ENCODE results near the gene AQP3. TPM values are rescaled to one million over a fixed set of nuclear protein-coding genes. Genes with fewer than 3 reads are reported as not detected.

Gene AQP3
- total and polyA plus RNA-seq, 2 of the 8 experiments (the other 6 are each of a cell fraction or from before 2014, with no cell fraction given) = 2.6 to 7.6 TPM

DNA sequence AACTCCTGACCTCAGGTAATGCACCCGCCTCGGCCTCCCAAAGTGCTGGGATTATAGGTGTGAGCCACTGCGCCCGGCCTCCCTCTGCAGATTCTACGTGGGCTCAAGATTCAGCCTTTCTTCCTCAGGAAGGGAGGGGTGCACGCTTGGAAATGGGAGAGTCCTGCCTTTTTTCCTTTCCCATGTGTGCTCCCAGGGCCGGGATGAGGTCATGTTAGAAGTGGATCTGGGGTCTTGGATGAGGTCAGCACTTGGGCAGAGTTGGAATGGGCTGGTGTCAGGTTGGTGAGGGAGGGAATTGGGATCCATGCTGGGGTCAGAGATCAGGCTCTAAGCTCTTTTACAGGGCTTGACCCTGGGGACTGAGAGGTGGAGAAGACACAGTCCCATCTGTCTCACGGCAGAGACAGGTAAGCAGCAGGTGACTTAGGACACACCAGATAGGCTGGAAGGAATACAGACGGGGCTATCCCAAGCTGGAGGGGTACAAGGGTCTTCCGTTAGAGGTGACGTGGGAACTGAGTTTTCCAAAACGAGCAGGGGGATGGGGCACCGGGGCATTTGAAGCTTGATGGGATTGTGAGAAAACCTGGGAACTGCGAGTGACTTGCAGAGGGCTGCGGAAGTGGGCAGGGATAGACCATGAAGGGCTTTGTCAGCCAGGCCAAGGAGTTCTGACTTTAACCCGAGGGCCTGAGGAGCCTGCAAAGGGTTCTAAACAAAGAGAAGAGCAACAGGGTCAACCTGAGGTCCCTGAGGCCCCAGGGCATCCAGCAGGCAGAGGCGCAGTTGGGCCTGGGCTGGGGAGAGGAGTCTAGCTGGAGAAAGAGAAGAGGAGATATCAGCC is 43.2 kb downstream of the AQP3 start:
- H4K5ac ChIP-seq (ENCODE audit: insufficient read length, low read depth, low read length) = no peak overlapping the region
- no peak overlapping the region for H2AK5ac ChIP-seq (ENCODE audit: low read depth, low read length)
- no peak overlapping the region for H2BK15ac ChIP-seq (ENCODE audit: low read length)
- H4K91ac ChIP-seq (replicated peaks; ENCODE audit: insufficient read length, low read length) = no peak overlapping the region
- peak overlapping the region; percentile 44; the same call in 1 of the 2 replicates for H2BK5ac ChIP-seq (ENCODE audit: low read depth, low read length)
- no peak overlapping the region for H4K8ac ChIP-seq (ENCODE audit: extremely low read depth, insufficient read depth, low read length)
- no peaks in the 10 kb centered on the region for H3K4me1 ChIP-seq (replicated peaks in 1 of 4; ENCODE audit: control insufficient read depth in 3 of 4, insufficient read depth in 4 of 4, low read length in 3 of 4)
- no peaks in the 10 kb centered on the region for H3K9me3 ChIP-seq (ENCODE audit: insufficient read depth in 2 of 2, low read depth in 1 of 2, low read length in 1 of 2)
- no peaks in the 10 kb centered on the region for H4K20me1 ChIP-seq (replicated peaks in 1 of 2; ENCODE audit: control insufficient read depth in 1 of 2, insufficient read depth in 2 of 2, low read length in 2 of 2)
- H3K18ac ChIP-seq (ENCODE audit: extremely low read depth, low read length) = no peak overlapping the region
- no peaks in the 10 kb centered on the region for H3K36me3 ChIP-seq (ENCODE audit: control insufficient read depth in 2 of 4, insufficient read depth in 4 of 4, low read length in 3 of 4)
- H3K4me3 ChIP-seq (ENCODE audit: extremely low read depth in 1 of 4, insufficient read depth in 2 of 4, low read depth in 3 of 4, low read length in 4 of 4) = no peak overlapping the region
- no peak overlapping the region for H3K4me2 ChIP-seq (ENCODE audit: insufficient read depth in 1 of 2, low read depth in 2 of 2, low read length in 2 of 2)
- 83% methylated on average over 16 of the region's 17 CpGs; no CpG with 5 or more reads in 1 of the 2 experiments for WGBS, 2 experiments (ENCODE audit: extremely low coverage in 1 of 2, insufficient coverage in 1 of 2, insufficient read length in 1 of 2, insufficient replicate concordance in 2 of 2, low coverage in 1 of 2, low lambda C conversion rate in 2 of 2, missing lambda C conversion rate in 1 of 2)
- no peak overlapping the region for H3K14ac ChIP-seq (ENCODE audit: insufficient read length)
- CTCF ChIA-PET (ENCODE audit: partially characterized antibody) = interaction anchor here (0.6 to 6.0 kb wide), 25 partner anchors 8 to 318 kb away, joined by 3 to 89 read pairs (median 4); partner anchors contain the start of genes AQP3, NFX1 and NOL6
- H3K23me2 ChIP-seq (ENCODE audit: low read depth, low read length) = no peaks in the 10 kb centered on the region
- H3K23ac ChIP-seq (ENCODE audit: insufficient read length) = no peak overlapping the region
- no peak overlapping the region for H3K9ac ChIP-seq (replicated peaks in 1 of 4; ENCODE audit: extremely low read depth in 1 of 4, low read depth in 3 of 4, low read length in 3 of 4)
- POLR2A ChIA-PET (ENCODE audit: partially characterized antibody) = interaction anchor here (0.7 to 1.7 kb wide), 8 partner anchors 11 to 63 kb away, joined by 3 to 5 read pairs (median 3); no protein-coding TSS in a partner anchor
- no peak overlapping the region for H3K4ac ChIP-seq (replicated peaks; ENCODE audit: insufficient read length, low read depth, low read length)
- 0 out of 2 replicates have a peak overlapping the region, but pooled peaks have one; percentile 39 for H2BK12ac ChIP-seq (ENCODE audit: low read depth, low read length)
- no peak overlapping the region for H3K27ac ChIP-seq (ENCODE audit: low read depth, low read length)
- H2BK20ac ChIP-seq (ENCODE audit: low read length) = no peak overlapping the region
- no peaks in the 10 kb centered on the region for H3K79me2 ChIP-seq (ENCODE audit: control insufficient read depth in 1 of 2, insufficient read depth in 2 of 2, low read length in 2 of 2)
- H3K56ac ChIP-seq (replicated peaks; ENCODE audit: insufficient read length, low read depth, low read length) = no peak overlapping the region
- no peak overlapping the region for H2AFZ ChIP-seq (ENCODE audit: low read length)
- H3K79me1 ChIP-seq (ENCODE audit: low read depth, low read length) = no peaks in the 10 kb centered on the region
- no peaks in the 10 kb centered on the region for H3K27me3 ChIP-seq (replicated peaks in 1 of 4; ENCODE audit: control insufficient read depth in 3 of 4, extremely low read depth in 1 of 4, insufficient read depth in 3 of 4, low read length in 3 of 4)
- H2BK120ac ChIP-seq (replicated peaks; ENCODE audit: low read depth, low read length) = no peak overlapping the region
- FAIRE-seq (no peak), DNase-seq (ENCODE audit: low read depth in 1 of 2, low spot score in 2 of 2) (no peak)
- no peak for TF ChIP-seq EZH2 (IDR thresholded peaks at IDR 0.05; ENCODE audit: low read depth, low read length, severe bottlenecking)
- TF ChIP-seq EP300 (IDR thresholded peaks at IDR 0.05; ENCODE audit: borderline replicate concordance in 1 of 2, low read depth in 2 of 2, low read length in 2 of 2) = no peak
- TF ChIP-seq TBP (IDR thresholded peaks at IDR 0.05; ENCODE audit: low read depth, low read length) = no peak
- no peak for TF ChIP-seq HDAC2 (IDR thresholded peaks at IDR 0.05; ENCODE audit: borderline replicate concordance in 1 of 2, low read depth in 2 of 2, low read length in 2 of 2)
- TF ChIP-seq HDAC6 (IDR thresholded peaks at IDR 0.05; ENCODE audit: low read depth, low read length) = no peak
